Neural cell (in vitro differentiated cells): ENCODE measurements around the gene C2CD3. TPM values are rescaled to one million over a fixed set of nuclear protein-coding genes. Genes with fewer than 3 reads are reported as not detected.

Source experiments
- H2AFZ ChIP-seq: fragments of 200-600, 300-800 bp; sonication (generic), shearing (Covaris generic); 2 replicates; pipeline ENCODE4 v1.6.0; 2014; ENCODE audit warnings: low read depth, mild to moderate bottlenecking, antibody characterized with exemption, low read length, moderate library complexity
- H3F3A ChIP-seq: fragments of 200-600 bp; shearing (Covaris generic); 2 replicates; pipeline ENCODE4 v1.6.1; 2016; ENCODE audit warnings: mild to moderate bottlenecking, moderate library complexity, mixed read lengths, antibody characterized with exemption, low read length; ENCODE audit not compliant: insufficient read depth, poor library complexity, severe bottlenecking
- H3K27ac ChIP-seq: fragments of 200-600, 300-800 bp; sonication (generic), shearing (Covaris generic); 2 replicates; pipeline ENCODE4 v1.5.1; 2014; ENCODE audit warnings: mild to moderate bottlenecking, low read length, moderate library complexity
- H3K27me3 ChIP-seq: fragments of 300-800, 200-600 bp; sonication (generic), shearing (Covaris generic); 2 replicates; pipeline ENCODE4 v1.6.0; 2014; ENCODE audit warnings: mild to moderate bottlenecking, low read depth, low read length, moderate library complexity; ENCODE audit not compliant: insufficient read depth
- H3K36me3 ChIP-seq: fragments of 300-800, 200-600 bp; sonication (generic), shearing (Covaris generic); 2 replicates; pipeline ENCODE4 v1.5.1; 2014; ENCODE audit warnings: mild to moderate bottlenecking, antibody characterized with exemption, low read length, moderate library complexity; ENCODE audit not compliant: insufficient read depth
- H3K4me2 ChIP-seq: fragments of 300-800, 200-600 bp; sonication (generic), shearing (Covaris generic); 2 replicates; pipeline ENCODE4 v1.6.0; 2014; ENCODE audit warnings: mild to moderate bottlenecking, low read length
- H3K4me3 ChIP-seq: fragments of 300-800, 200-600 bp; sonication (generic), shearing (Covaris generic); 2 replicates; pipeline ENCODE4 v1.5.1; 2014; ENCODE audit warnings: mild to moderate bottlenecking, low read length, moderate library complexity
- H3K79me2 ChIP-seq: fragments of 200-600 bp; shearing (Covaris generic); replicated peaks from 2 replicates; pipeline ENCODE4 v1.6.0; 2014; ENCODE audit warnings: mild to moderate bottlenecking, low read length, moderate library complexity; ENCODE audit not compliant: insufficient read depth
- H3K9ac ChIP-seq: fragments of 300-800, 200-600 bp; sonication (generic), shearing (Covaris generic); 2 replicates; pipeline ENCODE4 v1.6.1; 2016; ENCODE audit warnings: mild to moderate bottlenecking, low read length, mixed read lengths
- H3K9me2 ChIP-seq: fragments of 200-600 bp; shearing (Covaris generic); 2 replicates; pipeline ENCODE4 v1.6.1; 2016; ENCODE audit warnings: mild to moderate bottlenecking, low read length, mixed read lengths; ENCODE audit not compliant: insufficient read depth
- H3K9me3 ChIP-seq: fragments of 200-600, 300-800 bp; sonication (generic), shearing (Covaris generic); 2 replicates; pipeline ENCODE4 v1.6.1; 2016; ENCODE audit warnings: mild to moderate bottlenecking, mixed run types, low read length, moderate library complexity, mixed read lengths
- H4K20me1 ChIP-seq: fragments of 200-600 bp; shearing (Covaris generic); 2 replicates; pipeline ENCODE4 v1.6.1; 2016; ENCODE audit warnings: mild to moderate bottlenecking, mixed run types; ENCODE audit not compliant: insufficient read depth
- EP300 ChIP-seq: fragments of 450-650 bp; conservative IDR thresholded peaks from 2 replicates; pipeline ENCODE4 v1.6.1; 2014; ENCODE audit warnings: antibody characterized with exemption, mild to moderate bottlenecking, moderate library complexity; ENCODE audit not compliant: poor library complexity, severe bottlenecking
- EZH2 ChIP-seq: fragments of 200-600, 300-800 bp; shearing (Covaris generic), sonication (generic); IDR thresholded peaks from 2 replicates; pipeline ENCODE4 v1.6.1; 2014; ENCODE audit warnings: antibody characterized with exemption, low read length, borderline replicate concordance, mild to moderate bottlenecking; ENCODE audit not compliant: insufficient read depth, poor library complexity, severe bottlenecking
- MXI1 ChIP-seq: fragments of 450-650 bp; conservative IDR thresholded peaks from 2 replicates; pipeline ENCODE4 v1.6.1; 2014; ENCODE audit warnings: antibody characterized with exemption, mild to moderate bottlenecking; ENCODE audit not compliant: poor library complexity, severe bottlenecking
- POLR2AphosphoS5 ChIP-seq: IDR thresholded peaks from 2 replicates; pipeline ENCODE4 v1.6.1; 2012
- RAD21 ChIP-seq: fragments of 450-650 bp; conservative IDR thresholded peaks from 2 replicates; pipeline ENCODE4 v1.6.1; 2014; ENCODE audit warnings: antibody characterized with exemption, mild to moderate bottlenecking, moderate library complexity
- SMC3 ChIP-seq: fragments of 450-650 bp; conservative IDR thresholded peaks from 2 replicates; pipeline ENCODE4 v1.6.1; 2014; ENCODE audit warnings: antibody characterized with exemption, mild to moderate bottlenecking, moderate library complexity; ENCODE audit not compliant: poor library complexity
- TAF1 ChIP-seq: IDR thresholded peaks from 2 replicates; pipeline ENCODE4 v1.6.1; 2012; ENCODE audit warnings: low read depth
- polyA plus RNA-seq: library from polyadenylated mRNA; depleted of rRNA; stranded (reverse); fragments of >200 nt; gene quantifications from 2 replicates; pipeline ENCODE4 v1.2.3, GENCODE V29; 2014
- TF ChIP-seq, protein P1 (sequence below): IDR thresholded peaks from 2 replicates; pipeline ENCODE4 v1.6.1; 2012; ENCODE audit warnings: borderline replicate concordance
- TF ChIP-seq, protein P2 (sequence below): fragments of 450-650 bp; IDR thresholded peaks from 2 replicates; pipeline ENCODE4 v1.5.1; 2014; ENCODE audit warnings: antibody characterized with exemption, mild to moderate bottlenecking, moderate library complexity; ENCODE audit not compliant: poor library complexity, severe bottlenecking

Gene C2CD3
- polyA plus RNA-seq, 1 donor from 2014 or later = 13.2 TPM

DNA sequence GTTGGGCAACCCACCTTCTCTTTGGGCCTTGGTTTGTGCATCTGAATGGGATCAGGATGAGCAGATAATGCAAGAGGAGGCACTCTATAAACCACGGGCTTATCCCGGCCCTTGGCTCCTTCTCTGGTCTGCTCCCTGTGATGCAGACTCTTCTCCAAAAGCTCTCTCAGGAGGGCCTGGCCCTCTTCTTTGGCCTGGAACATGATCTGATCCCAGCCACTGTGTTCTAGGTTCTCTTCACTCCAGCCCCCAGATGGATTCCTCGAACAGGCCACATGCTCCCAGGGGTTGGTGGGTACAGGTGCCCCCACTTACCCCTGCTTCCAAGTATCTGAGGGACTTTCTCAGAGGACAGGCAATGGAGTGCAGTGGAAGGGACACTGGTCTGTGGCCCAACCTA lies 153.2 kb downstream of the C2CD3 start (continued):
- TF ChIP-seq RAD21 (no peak), TAF1 (no peak)

DNA sequence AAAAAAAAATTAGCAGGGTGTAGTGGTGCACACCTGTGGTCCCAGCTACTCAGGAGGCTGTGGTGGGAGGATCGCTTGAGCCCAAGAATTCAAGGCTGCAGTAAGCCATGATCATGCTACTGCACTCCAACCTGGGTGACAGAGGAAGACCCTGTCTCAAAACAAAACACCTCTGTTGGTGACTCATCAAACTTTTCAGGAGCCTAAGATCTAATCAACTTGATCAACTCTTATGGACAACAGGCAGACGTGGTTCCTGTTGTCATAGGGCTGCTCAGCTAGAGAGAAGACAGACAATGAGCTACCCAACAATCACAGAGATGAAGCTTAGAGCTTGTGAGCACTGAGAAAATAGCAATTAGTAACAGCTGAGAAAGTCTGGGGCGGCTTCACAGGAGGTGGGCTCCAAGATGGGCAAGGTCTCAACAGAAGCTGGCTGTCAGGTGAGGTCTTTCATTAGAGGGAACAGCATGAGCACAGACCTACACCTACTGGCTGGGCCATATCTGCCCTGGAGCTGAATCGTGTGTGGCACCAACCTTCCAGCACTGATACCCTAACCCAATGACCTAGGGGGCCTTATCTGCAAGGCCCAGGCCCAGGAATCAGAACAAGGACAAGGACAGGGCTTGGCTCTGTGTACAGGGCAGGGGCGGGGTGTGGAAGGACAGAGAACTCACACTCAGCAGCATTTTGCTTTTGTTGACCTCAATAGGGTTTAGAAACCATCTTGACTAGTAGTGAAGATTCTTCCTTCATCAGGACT lies 154.7 kb downstream of the C2CD3 start:
- H3K79me2 ChIP-seq = no peaks in the 10 kb centered on the region
- no peaks in the 10 kb centered on the region for H3K36me3 ChIP-seq
- TF ChIP-seq RAD21 (no peak), EZH2 (no peak), SMC3 (no peak), EP300 (no peak), MXI1 (no peak), TAF1 (no peak), POLR2AphosphoS5 (no peak)
- TF ChIP-seq, protein P1, sequence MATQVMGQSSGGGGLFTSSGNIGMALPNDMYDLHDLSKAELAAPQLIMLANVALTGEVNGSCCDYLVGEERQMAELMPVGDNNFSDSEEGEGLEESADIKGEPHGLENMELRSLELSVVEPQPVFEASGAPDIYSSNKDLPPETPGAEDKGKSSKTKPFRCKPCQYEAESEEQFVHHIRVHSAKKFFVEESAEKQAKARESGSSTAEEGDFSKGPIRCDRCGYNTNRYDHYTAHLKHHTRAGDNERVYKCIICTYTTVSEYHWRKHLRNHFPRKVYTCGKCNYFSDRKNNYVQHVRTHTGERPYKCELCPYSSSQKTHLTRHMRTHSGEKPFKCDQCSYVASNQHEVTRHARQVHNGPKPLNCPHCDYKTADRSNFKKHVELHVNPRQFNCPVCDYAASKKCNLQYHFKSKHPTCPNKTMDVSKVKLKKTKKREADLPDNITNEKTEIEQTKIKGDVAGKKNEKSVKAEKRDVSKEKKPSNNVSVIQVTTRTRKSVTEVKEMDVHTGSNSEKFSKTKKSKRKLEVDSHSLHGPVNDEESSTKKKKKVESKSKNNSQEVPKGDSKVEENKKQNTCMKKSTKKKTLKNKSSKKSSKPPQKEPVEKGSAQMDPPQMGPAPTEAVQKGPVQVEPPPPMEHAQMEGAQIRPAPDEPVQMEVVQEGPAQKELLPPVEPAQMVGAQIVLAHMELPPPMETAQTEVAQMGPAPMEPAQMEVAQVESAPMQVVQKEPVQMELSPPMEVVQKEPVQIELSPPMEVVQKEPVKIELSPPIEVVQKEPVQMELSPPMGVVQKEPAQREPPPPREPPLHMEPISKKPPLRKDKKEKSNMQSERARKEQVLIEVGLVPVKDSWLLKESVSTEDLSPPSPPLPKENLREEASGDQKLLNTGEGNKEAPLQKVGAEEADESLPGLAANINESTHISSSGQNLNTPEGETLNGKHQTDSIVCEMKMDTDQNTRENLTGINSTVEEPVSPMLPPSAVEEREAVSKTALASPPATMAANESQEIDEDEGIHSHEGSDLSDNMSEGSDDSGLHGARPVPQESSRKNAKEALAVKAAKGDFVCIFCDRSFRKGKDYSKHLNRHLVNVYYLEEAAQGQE = no peak
- TF ChIP-seq, protein P2, sequence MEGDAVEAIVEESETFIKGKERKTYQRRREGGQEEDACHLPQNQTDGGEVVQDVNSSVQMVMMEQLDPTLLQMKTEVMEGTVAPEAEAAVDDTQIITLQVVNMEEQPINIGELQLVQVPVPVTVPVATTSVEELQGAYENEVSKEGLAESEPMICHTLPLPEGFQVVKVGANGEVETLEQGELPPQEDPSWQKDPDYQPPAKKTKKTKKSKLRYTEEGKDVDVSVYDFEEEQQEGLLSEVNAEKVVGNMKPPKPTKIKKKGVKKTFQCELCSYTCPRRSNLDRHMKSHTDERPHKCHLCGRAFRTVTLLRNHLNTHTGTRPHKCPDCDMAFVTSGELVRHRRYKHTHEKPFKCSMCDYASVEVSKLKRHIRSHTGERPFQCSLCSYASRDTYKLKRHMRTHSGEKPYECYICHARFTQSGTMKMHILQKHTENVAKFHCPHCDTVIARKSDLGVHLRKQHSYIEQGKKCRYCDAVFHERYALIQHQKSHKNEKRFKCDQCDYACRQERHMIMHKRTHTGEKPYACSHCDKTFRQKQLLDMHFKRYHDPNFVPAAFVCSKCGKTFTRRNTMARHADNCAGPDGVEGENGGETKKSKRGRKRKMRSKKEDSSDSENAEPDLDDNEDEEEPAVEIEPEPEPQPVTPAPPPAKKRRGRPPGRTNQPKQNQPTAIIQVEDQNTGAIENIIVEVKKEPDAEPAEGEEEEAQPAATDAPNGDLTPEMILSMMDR = no peak

DNA sequence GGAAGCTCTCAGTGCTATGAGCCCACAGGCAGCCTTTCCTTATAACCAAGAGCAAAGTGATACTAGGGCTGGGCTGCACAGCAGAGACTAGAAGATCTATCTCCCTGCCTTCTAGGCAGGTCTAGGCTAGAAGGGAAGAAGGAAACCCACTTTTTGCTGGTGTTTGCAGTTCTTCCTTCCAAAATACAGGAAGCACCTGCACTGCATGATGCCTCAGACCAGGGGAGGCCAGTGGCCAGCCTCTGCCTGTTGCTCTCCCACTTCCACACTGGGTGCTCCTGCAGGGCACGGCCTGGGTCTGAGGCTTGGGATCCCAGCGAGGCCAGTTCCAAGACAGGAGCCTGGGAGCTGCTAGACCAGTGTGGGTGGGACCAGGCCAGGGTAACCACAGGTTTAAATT lies 155.9 kb downstream of the C2CD3 start:
- H3K9me2 ChIP-seq = no peaks in the 10 kb centered on the region
- TF ChIP-seq, protein P1 = no peak
- TF ChIP-seq MXI1 = no peak
- TF ChIP-seq SMC3 = no peak
- no peak for TF ChIP-seq RAD21
- no peak for TF ChIP-seq TAF1
- no peak for TF ChIP-seq EZH2
- TF ChIP-seq EP300 = no peak
- TF ChIP-seq POLR2AphosphoS5 = no peak
- TF ChIP-seq, protein P2 = no peak
- no peak overlapping the region for H3K9ac ChIP-seq
- H3F3A ChIP-seq = no peaks in the 10 kb centered on the region
- no peak overlapping the region for H2AFZ ChIP-seq
- no peaks in the 10 kb centered on the region for H4K20me1 ChIP-seq
- no peak overlapping the region for H3K27ac ChIP-seq
- no peak overlapping the region for H3K4me2 ChIP-seq
- H3K27me3 ChIP-seq = no peaks in the 10 kb centered on the region
- no peaks in the 10 kb centered on the region for H3K9me3 ChIP-seq
- no peak overlapping the region for H3K4me3 ChIP-seq
- H3K79me2 ChIP-seq = no peaks in the 10 kb centered on the region
- no peaks in the 10 kb centered on the region for H3K36me3 ChIP-seq

More for the DNA sequence above, 154.7 kb downstream of the C2CD3 start:
- no peaks in the 10 kb centered on the region for H3K9me2 ChIP-seq
- no peak overlapping the region for H3K4me2 ChIP-seq
- no peak overlapping the region for H3K9ac ChIP-seq
- H3K4me3 ChIP-seq = no peak overlapping the region
- no peaks in the 10 kb centered on the region for H3K9me3 ChIP-seq
- H3K27me3 ChIP-seq = no peaks in the 10 kb centered on the region
- H3F3A ChIP-seq = no peaks in the 10 kb centered on the region
- no peak overlapping the region for H2AFZ ChIP-seq
- no peaks in the 10 kb centered on the region for H4K20me1 ChIP-seq
- H3K27ac ChIP-seq = no peak overlapping the region
